ENCODE data around the gene BBX.

The BBX gene

DNA sequence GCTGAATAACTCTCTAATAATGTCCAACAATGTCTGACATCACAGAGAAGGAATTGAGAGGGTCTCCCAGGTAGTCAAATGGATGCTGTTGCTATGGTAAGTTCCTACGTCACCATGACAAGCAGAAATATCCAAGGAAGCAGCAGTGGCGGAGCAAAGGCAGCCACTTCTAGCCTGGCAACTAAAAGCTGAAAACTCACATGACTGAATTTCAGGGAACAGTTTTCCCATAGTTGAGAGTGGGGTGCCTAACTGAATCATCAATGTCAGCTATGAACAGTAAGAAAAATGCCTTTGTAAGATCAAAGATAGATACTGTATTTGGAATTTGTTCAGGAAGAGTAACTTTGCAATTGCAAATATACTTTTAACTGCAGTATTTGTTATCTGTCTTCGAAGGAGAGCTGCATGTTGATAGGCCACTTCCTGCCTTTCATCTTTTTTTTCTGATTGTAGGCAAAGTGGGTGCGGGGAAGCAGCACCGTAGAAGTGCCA, 161.7 kb downstream of the BBX start:
- Histone ChIP-seq H3K4me3 (ENCODE audit: low read depth in 1 of 2, low read length in 2 of 2) (no peak overlapping the region), H3K36me3 (ENCODE audit: insufficient read depth, low read length) (no peaks in the 10 kb centered on the region), H3K79me2 (ENCODE audit: insufficient read depth, low read length) (peaks cover 7% of the 10 kb centered on the region; the same call in 1 of the 2 replicates), H4K20me1 (ENCODE audit: insufficient read depth, low read length) (no peaks in the 10 kb centered on the region; the same call in 1 of the 2 replicates), H2AFZ (ENCODE audit: low read depth, low read length) (no peak overlapping the region), H3K9ac (ENCODE audit: low read depth, low read length) (no peak overlapping the region), H3K4me2 (ENCODE audit: insufficient read depth, low read length) (no peak overlapping the region), H3K27ac (ENCODE audit: low read length) (no peak overlapping the region), H3K4me1 (ENCODE audit: insufficient read depth, low read length) (peaks cover 21% of the 10 kb centered on the region), H3K27me3 (ENCODE audit: insufficient read depth, low read length, poor library complexity) (no peaks in the 10 kb centered on the region), H3K9me3 (ENCODE audit: insufficient read depth, low read length, severe bottlenecking) (no peaks in the 10 kb centered on the region)
- DNase-seq, result peak; percentile 36
- peak; percentile 82 for ATAC-seq (ENCODE audit: insufficient read depth, low read depth)
- no peak for TF ChIP-seq EZH2 (IDR thresholded peaks at IDR 0.05; ENCODE audit: borderline replicate concordance, low read depth, low read length, severe bottlenecking)
- TF ChIP-seq, protein P1, sequence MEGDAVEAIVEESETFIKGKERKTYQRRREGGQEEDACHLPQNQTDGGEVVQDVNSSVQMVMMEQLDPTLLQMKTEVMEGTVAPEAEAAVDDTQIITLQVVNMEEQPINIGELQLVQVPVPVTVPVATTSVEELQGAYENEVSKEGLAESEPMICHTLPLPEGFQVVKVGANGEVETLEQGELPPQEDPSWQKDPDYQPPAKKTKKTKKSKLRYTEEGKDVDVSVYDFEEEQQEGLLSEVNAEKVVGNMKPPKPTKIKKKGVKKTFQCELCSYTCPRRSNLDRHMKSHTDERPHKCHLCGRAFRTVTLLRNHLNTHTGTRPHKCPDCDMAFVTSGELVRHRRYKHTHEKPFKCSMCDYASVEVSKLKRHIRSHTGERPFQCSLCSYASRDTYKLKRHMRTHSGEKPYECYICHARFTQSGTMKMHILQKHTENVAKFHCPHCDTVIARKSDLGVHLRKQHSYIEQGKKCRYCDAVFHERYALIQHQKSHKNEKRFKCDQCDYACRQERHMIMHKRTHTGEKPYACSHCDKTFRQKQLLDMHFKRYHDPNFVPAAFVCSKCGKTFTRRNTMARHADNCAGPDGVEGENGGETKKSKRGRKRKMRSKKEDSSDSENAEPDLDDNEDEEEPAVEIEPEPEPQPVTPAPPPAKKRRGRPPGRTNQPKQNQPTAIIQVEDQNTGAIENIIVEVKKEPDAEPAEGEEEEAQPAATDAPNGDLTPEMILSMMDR (IDR thresholded peaks at IDR 0.05; ENCODE audit: borderline replicate concordance, extremely low read depth, low read length, poor library complexity, severe bottlenecking), result no peak

DNA sequence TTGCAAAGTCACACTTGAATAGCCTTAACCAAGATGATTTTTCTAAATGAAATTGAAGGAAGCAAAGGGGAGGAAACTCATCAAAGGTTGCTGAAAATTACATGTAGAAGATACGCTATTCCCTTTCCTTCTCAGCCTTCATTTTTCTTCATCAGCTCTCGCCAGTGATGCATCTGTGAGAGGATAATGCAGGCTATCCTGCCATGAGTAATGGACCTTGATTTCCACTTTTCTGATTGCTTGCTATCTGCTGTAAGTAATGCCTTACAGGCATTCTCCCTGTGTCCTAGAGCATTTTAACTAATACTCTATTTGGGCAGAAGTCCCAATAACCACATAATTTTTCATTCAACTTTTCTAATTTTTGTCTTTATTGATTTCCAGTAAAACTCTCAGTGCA, 162.6 kb downstream of the BBX start:
- Histone ChIP-seq H4K20me1 (ENCODE audit: insufficient read depth, low read length) (no peaks in the 10 kb centered on the region; the same call in 1 of the 2 replicates), H3K4me2 (ENCODE audit: insufficient read depth, low read length) (no peak overlapping the region), H3K9me3 (ENCODE audit: insufficient read depth, low read length, severe bottlenecking) (no peaks in the 10 kb centered on the region), H3K27me3 (ENCODE audit: insufficient read depth, low read length, poor library complexity) (no peaks in the 10 kb centered on the region), H3K79me2 (ENCODE audit: insufficient read depth, low read length) (peaks cover 7% of the 10 kb centered on the region; the same call in 1 of the 2 replicates), H3K36me3 (ENCODE audit: insufficient read depth, low read length) (no peaks in the 10 kb centered on the region), H3K4me1 (ENCODE audit: insufficient read depth, low read length) (peaks cover 21% of the 10 kb centered on the region), H3K9ac (ENCODE audit: low read depth, low read length) (no peak overlapping the region), H2AFZ (ENCODE audit: low read depth, low read length) (no peak overlapping the region), H3K4me3 (ENCODE audit: low read depth in 1 of 2, low read length in 2 of 2) (no peak overlapping the region), H3K27ac (ENCODE audit: low read length) (no peak overlapping the region)
- TF ChIP-seq, protein P1 (IDR thresholded peaks at IDR 0.05; ENCODE audit: borderline replicate concordance, extremely low read depth, low read length, poor library complexity, severe bottlenecking), result no peak
- no peak for TF ChIP-seq EZH2 (IDR thresholded peaks at IDR 0.05; ENCODE audit: borderline replicate concordance, low read depth, low read length, severe bottlenecking)
- no peak for ATAC-seq (ENCODE audit: insufficient read depth, low read depth)
- no peak for DNase-seq

DNA sequence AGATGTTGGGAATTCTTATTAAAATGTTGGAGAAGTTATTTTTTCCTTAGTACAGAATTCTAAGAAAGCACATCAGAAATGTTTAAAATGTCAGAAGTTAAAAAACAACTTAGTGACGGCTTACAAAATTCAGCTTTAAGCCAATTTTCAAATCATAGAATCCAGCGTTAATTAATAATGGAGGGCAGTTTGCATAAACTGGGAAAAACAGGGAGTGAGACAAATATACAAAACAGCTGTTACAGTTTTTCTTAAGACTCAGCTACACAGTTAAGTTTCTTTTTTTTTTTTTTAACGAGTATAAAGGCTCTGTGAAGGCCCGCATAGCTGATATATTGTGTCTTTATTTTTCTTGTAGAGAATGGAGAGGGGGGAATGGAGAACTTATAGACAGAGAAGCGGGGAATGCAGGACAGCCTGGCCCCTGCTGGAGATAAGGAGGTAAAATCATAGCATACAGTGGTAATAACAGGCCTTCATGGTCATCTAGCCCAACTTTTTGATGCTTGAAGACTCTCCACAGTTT, 164.4 kb downstream of the BBX start:
- Histone ChIP-seq H3K9me3 (ENCODE audit: insufficient read depth, low read length, severe bottlenecking) (no peaks in the 10 kb centered on the region), H3K36me3 (ENCODE audit: insufficient read depth, low read length) (no peaks in the 10 kb centered on the region), H3K4me3 (ENCODE audit: low read depth in 1 of 2, low read length in 2 of 2) (no peak overlapping the region), H3K27me3 (ENCODE audit: insufficient read depth, low read length, poor library complexity) (no peaks in the 10 kb centered on the region), H4K20me1 (ENCODE audit: insufficient read depth, low read length) (no peaks in the 10 kb centered on the region; the same call in 1 of the 2 replicates), H3K79me2 (ENCODE audit: insufficient read depth, low read length) (peaks cover 4% of the 10 kb centered on the region; the same call in 1 of the 2 replicates), H3K4me1 (ENCODE audit: insufficient read depth, low read length) (peaks cover 21% of the 10 kb centered on the region), H2AFZ (ENCODE audit: low read depth, low read length) (no peak overlapping the region), H3K9ac (ENCODE audit: low read depth, low read length) (no peak overlapping the region), H3K27ac (ENCODE audit: low read length) (no peak overlapping the region), H3K4me2 (ENCODE audit: insufficient read depth, low read length) (no peak overlapping the region)
- no peak for DNase-seq
- TF ChIP-seq EZH2 (IDR thresholded peaks at IDR 0.05; ENCODE audit: borderline replicate concordance, low read depth, low read length, severe bottlenecking), result no peak
- TF ChIP-seq, protein P1 (IDR thresholded peaks at IDR 0.05; ENCODE audit: borderline replicate concordance, extremely low read depth, low read length, poor library complexity, severe bottlenecking), result no peak
- no peak for ATAC-seq (ENCODE audit: insufficient read depth, low read depth)

All from DND-41 (cell line).